Mucosa of descending colon (tissue), 3 donors: Measurements from ENCODE around the gene EDN1. TPM values are rescaled to one million over a fixed set of nuclear protein-coding genes. Genes with fewer than 3 reads are reported as not detected.
A peak's percentile ranks its signal among the peaks of the same experiment; 100 is the strongest.

Experiments used
- ATAC-seq: fragments of 200-7000 bp; cut with Tn5 transposase; one replicate; pipeline ENCODE4 v1.9.1; 2020; ENCODE audit warnings: mild to moderate bottlenecking, moderate library complexity
- DNase-seq, 3 donors: peaks; one replicate each; pipeline ENCODE4 v3.0.0-alpha.2; 2020
- H3K36me3 ChIP-seq: fragments of 200-600 bp; one replicate; pipeline ENCODE4 v1.8.0; 2021; ENCODE audit warnings: low read depth, mild to moderate bottlenecking
- H3K4me1 ChIP-seq: fragments of 200-600 bp; one replicate; pipeline ENCODE4 v1.8.0; 2021; ENCODE audit warnings: low read depth, mild to moderate bottlenecking
- H3K4me3 ChIP-seq: fragments of 200-600 bp; one replicate; pipeline ENCODE4 v1.8.0; 2021; ENCODE audit warnings: mild to moderate bottlenecking
- H3K9me3 ChIP-seq: fragments of 200-600 bp; one replicate; pipeline ENCODE4 v1.8.0; 2021; ENCODE audit warnings: mild to moderate bottlenecking
- intact Hi-C, 2 donors: fragments of 100-400 bp; cut with DNase I in 1 of 2; cut with micrococcal nuclease in 1 of 2; formaldehyde crosslinking; loops; one replicate each; pipeline versions ENCODE4 v1.11.0 to v1.11.1; 2022; cut with DNase I, micrococcal nuclease
- total RNA-seq, 3 donors: library from RNA; stranded (reverse); fragmentation: NEBNext Ultra II Directional in 2 of 3; extraction: Animal tissue kit (Norgen Biotek cat#: 25700) in 2 of 3; gene quantifications; one replicate each; pipeline versions ENCODE4 v1.2.1 to v1.2.4, GENCODE V29; 2021 to 2023
- TF ChIP-seq, protein P1 (sequence below): fragments of 200-600 bp; IDR thresholded peaks from one replicate; pipeline ENCODE4 v1.8.0; 2022; ENCODE audit warnings: antibody characterized with exemption, mild to moderate bottlenecking
- donor health status: DM: no; HTN: no; CAD: no; lungs with moderate emphysema.
- donor health status: DM: no; HTN: no; CAD: no.
- donor health status: DM: no; HTN: yes; CAD: no.

EDN1 gene
- total RNA-seq, 3 donors from 2014 or later: 8.4 to 26.5 (median 14.0) TPM

DNA sequence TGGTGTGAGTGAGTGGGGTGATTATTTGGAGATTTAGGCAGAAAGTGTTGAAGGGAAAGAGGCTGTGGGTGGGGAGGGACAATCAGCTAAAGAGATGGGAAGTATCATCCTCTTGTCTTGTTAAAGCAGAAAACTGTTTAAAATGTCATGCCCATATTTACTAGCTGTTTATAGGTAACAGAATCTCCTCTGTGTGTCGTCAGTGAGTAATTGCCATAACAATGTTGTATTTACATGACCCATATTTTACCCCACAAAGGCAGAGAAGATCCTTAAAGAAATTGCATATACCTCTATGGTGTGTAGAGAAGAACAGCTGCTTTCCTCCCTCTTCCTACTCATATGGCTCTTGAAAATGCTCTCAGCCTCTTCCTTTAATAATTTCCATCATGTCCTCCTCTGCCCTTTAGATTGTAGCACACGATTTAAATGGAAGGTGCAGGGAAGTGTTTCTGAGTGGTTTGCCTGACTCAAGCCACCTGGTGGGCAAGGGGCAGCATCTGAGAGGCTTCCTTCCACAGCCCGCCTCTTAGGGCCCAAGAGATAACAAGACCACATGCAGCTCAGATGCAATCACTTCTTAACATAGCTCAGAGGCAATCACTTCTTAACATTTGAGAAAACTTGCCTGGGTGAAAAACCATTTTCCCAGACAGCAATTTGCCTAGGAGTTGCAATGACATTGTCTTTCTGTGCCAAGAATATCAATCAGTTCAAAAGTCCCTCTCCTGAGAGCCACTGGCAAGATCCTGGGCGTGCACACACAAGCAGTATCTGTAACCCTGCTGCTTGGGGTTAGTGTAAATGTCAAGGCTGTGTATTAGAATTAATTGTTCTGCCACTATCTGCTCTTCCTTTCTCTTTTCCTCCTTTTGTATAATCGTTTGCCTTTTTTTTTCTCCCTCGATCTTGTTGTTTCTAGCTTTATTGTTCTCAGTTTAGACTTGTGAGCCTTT is 44.1 kb upstream of the EDN1 start:
- DNase-seq (no peak), ATAC-seq (peak; percentile 15)
- Histone ChIP-seq H3K4me3 (no peak overlapping the region), H3K4me1 (peaks cover 7% of the 10 kb centered on the region), H3K9me3 (no peaks in the 10 kb centered on the region), H3K36me3 (no peaks in the 10 kb centered on the region)
- intact Hi-C loops: no loop called here
- TF ChIP-seq, protein P1, sequence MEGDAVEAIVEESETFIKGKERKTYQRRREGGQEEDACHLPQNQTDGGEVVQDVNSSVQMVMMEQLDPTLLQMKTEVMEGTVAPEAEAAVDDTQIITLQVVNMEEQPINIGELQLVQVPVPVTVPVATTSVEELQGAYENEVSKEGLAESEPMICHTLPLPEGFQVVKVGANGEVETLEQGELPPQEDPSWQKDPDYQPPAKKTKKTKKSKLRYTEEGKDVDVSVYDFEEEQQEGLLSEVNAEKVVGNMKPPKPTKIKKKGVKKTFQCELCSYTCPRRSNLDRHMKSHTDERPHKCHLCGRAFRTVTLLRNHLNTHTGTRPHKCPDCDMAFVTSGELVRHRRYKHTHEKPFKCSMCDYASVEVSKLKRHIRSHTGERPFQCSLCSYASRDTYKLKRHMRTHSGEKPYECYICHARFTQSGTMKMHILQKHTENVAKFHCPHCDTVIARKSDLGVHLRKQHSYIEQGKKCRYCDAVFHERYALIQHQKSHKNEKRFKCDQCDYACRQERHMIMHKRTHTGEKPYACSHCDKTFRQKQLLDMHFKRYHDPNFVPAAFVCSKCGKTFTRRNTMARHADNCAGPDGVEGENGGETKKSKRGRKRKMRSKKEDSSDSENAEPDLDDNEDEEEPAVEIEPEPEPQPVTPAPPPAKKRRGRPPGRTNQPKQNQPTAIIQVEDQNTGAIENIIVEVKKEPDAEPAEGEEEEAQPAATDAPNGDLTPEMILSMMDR: no peak

DNA sequence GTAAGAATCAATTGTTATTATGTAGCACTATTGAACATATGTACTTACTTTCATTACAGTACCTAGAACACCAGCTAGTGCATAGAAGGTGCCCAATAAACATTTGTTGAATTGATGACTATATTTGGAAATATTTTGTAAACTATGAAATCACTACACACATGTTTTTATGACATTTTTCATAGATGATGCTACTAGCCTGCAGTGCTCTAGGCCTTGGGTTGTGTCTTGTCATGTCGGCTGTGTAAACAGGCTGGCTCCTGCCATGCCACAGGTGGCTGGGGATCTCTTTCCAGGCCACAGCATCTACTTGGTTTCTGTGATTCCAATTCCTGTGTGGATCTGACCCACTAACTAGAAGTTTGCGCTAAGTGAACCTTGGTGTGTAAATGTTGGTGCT is 43.3 kb upstream of the EDN1 start:
- no peak for ATAC-seq
- Histone ChIP-seq H3K9me3 (no peaks in the 10 kb centered on the region), H3K36me3 (no peaks in the 10 kb centered on the region), H3K4me1 (peaks cover 7% of the 10 kb centered on the region), H3K4me3 (no peak overlapping the region)
- TF ChIP-seq, protein P1: no peak
- intact Hi-C loops: no loop called here
- no peak for DNase-seq

DNA sequence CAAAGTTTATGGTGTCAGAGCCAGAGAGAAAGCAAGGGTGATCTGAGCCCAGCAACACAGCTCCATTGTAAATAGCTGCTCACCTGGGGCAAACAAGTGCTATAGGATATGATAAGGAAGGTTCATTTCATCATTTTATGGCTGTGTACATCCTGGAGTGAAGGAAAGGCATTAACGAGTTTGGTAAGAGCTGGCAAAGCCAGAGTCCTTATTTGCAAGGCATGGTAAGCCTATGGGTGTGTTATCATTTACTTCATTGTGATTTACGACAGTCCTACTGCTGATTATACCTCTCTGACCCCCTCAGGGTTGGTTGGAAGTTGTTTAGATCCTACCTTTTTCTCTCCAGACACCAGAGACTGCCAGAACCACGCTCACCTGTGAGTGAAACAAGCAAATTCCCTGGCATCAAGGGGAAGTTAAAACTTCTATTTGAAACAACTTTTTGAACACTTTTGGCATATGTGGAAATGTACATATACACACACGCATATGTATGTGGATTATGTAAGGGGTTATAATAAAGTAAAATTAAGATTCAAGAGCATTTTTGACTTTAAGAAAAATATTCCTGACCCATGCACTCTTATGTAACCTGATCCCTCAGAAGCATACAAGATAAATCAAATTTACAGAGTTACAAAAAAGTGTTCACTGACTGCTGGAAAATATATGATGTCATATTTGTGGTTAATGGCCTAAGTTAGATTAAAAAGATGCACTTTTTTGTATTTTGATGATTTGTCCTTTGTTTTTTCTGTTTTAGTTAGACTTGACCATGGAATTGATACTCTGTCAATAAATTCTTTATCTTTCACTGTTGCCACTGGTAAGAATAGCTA is 40.4 kb upstream of the EDN1 start:
- DNase-seq (peak in 1 of 3 donors; percentile 71), ATAC-seq (peak; percentile 98)
- Histone ChIP-seq H3K4me1 (peaks cover 7% of the 10 kb centered on the region), H3K9me3 (no peaks in the 10 kb centered on the region), H3K4me3 (no peak overlapping the region), H3K36me3 (no peaks in the 10 kb centered on the region)
- intact Hi-C loops: no loop called here
- TF ChIP-seq, protein P1: no peak

DNA sequence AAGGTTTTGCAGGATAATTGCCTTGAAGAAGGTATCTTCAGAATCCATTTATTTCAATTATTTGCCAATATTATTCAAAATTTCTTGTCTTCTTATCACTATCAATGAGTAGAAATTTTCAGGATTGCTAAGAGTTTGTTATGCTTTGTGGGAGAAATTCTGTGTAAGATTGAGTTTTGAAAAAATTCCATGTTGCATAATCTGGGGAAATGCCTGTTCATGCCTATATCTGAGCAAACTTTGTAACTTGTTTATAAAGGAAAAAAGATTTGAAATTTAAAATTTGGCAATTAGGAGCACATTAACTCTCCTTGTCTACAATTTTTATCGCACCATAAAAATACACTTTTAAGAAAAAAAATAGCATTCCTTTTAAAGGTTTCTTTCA is 39.8 kb upstream of the EDN1 start:
- intact Hi-C loops: no loop called here
- TF ChIP-seq, protein P1: no peak
- H3K4me1 ChIP-seq: peaks cover 7% of the 10 kb centered on the region
- ATAC-seq: no peak
- no peak for DNase-seq
- no peaks in the 10 kb centered on the region for H3K36me3 ChIP-seq
- H3K4me3 ChIP-seq: no peak overlapping the region
- H3K9me3 ChIP-seq: no peaks in the 10 kb centered on the region

DNA sequence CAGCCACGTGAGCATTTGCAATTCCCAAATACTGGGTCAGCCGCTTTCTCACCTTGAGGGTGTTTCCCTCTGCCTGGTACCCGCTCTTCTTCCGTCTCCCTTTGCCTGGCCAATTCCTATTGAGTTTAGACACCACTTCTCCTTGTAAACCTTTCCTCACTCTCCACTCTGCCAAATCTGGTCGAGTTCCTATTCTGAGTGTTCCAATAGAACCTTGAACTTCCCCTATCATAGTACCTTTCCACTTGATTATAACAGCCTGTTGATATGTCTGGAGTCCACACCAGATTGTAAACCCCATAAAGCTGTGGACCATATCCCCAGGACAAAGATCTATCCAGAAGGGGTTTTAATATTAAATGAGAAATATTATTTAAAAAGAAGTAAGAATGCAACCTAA is 36.0 kb upstream of the EDN1 start:
- TF ChIP-seq, protein P1: no peak
- Histone ChIP-seq H3K4me3 (no peak overlapping the region), H3K36me3 (no peaks in the 10 kb centered on the region), H3K9me3 (no peaks in the 10 kb centered on the region), H3K4me1 (peaks cover 3% of the 10 kb centered on the region)
- no peak for DNase-seq
- no peak for ATAC-seq
- intact Hi-C loops: no loop called here
